ENCODE results near the gene INPP5E.

DNA sequence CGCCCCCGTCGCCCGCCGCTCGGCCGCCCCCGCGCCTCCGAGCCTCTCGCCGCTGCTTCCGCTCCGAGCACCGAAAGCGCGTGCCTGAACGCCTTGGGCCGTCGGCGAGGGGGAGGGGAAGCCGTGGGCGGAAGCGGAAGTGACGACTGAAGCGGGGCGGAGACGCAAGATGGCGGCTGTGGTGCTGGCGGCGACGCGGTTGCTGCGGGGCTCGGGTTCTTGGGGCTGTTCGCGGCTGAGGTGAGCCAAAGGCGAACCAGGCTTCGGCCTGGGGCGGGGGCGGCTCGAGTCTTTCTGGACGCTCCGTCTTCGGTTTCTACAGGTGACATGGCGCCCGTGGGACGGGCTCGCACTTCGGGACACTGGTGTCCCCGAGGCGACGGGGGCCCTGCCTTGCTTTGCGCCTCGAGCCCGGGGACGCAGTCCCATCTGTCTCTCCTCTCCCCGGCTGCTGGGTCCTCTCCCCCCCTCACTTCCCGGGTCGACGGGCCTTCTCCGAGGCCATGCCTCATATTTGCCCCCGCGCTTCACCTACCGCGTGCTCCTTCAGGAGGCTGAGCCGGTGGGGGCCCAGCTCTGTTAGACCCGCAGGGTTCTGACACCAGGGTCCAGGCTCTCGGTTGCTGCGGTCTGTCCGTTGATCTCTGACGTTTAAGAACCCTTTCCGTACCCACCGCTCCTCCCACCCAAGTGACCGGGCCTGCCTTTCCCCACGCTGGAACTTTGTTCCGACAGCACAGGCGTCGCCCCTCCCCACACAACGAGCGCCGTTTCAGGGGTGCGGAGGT lies 29.0 kb downstream of the INPP5E start, which contains the start of the genes ENTR1 and PMPCA:
- no peak for TF ChIP-seq CTCF (IDR thresholded peaks at IDR 0.05)
- TF ChIP-seq POLR2A (IDR thresholded peaks at IDR 0.05): peak in 1 of 2 donors; percentile 79

All from lower leg skin (tissue), 3 donors.